RWPE2 (cell line): ENCODE results near the gene CDC42BPG.
A peak's percentile ranks its signal among the peaks of the same experiment; 100 is the strongest.

Experiments
- ATAC-seq: fragments of 200-7000 bp; cut with Tn5 transposase; 3 replicates; pipeline ENCODE4 v1.9.1; 2021; ENCODE audit warnings: low read depth
- DNase-seq: peaks from one replicate; pipeline ENCODE4 v3.0.0-alpha.2; 2020; ENCODE audit warnings: low spot score
- H3K27ac ChIP-seq: fragments of 450-650 bp; 2 replicates; pipeline ENCODE4 v1.5.1; 2017; ENCODE audit warnings: mild to moderate bottlenecking; ENCODE audit not compliant: poor library complexity, severe bottlenecking
- H3K27me3 ChIP-seq: fragments of 250-450 bp; sonication (Bioruptor Pico); 2 replicates; pipeline ENCODE4 v1.5.1; 2021; ENCODE audit warnings: mild to moderate bottlenecking, moderate library complexity; ENCODE audit not compliant: insufficient read depth, poor library complexity, severe bottlenecking
- H3K36me3 ChIP-seq: fragments of 250-450 bp; sonication (Bioruptor Pico); 2 replicates; pipeline ENCODE4 v1.5.1; 2020; ENCODE audit warnings: low read depth, mild to moderate bottlenecking, moderate library complexity
- H3K4me1 ChIP-seq: fragments of 250-450 bp; sonication (Bioruptor Pico); 2 replicates; pipeline ENCODE4 v1.5.1; 2021; ENCODE audit warnings: mild to moderate bottlenecking, moderate library complexity; ENCODE audit not compliant: insufficient read depth, poor library complexity, severe bottlenecking
- H3K4me3 ChIP-seq: fragments of 250-450 bp; sonication (Bioruptor Pico); 2 replicates; pipeline ENCODE4 v1.5.1; 2021; ENCODE audit warnings: mild to moderate bottlenecking, moderate library complexity; ENCODE audit not compliant: severe bottlenecking
- H3K9me3 ChIP-seq: fragments of 250-450 bp; sonication (Bioruptor Pico); 2 replicates; pipeline ENCODE4 v1.5.1; 2021; ENCODE audit warnings: mild to moderate bottlenecking, moderate library complexity; ENCODE audit not compliant: severe bottlenecking
- CTCF ChIP-seq: fragments of 450-650 bp; IDR thresholded peaks from one replicate; pipeline ENCODE4 v1.5.1; 2017; ENCODE audit warnings: mild to moderate bottlenecking, moderate library complexity; ENCODE audit not compliant: poor library complexity, severe bottlenecking

CDC42BPG gene

GRCh38 chr11:64784813-64785581, 59.5 kb downstream of the CDC42BPG start:
- TF ChIP-seq CTCF = no peak
- H3K9me3 ChIP-seq = no peaks in the 10 kb centered on the region
- ATAC-seq (no peak), DNase-seq (no peak)
- H3K27ac ChIP-seq = no peak overlapping the region
- no peaks in the 10 kb centered on the region for H3K36me3 ChIP-seq
- H3K4me1 ChIP-seq = no peaks in the 10 kb centered on the region
- no peaks in the 10 kb centered on the region for H3K27me3 ChIP-seq
- H3K4me3 ChIP-seq = no peak overlapping the region

DNA sequence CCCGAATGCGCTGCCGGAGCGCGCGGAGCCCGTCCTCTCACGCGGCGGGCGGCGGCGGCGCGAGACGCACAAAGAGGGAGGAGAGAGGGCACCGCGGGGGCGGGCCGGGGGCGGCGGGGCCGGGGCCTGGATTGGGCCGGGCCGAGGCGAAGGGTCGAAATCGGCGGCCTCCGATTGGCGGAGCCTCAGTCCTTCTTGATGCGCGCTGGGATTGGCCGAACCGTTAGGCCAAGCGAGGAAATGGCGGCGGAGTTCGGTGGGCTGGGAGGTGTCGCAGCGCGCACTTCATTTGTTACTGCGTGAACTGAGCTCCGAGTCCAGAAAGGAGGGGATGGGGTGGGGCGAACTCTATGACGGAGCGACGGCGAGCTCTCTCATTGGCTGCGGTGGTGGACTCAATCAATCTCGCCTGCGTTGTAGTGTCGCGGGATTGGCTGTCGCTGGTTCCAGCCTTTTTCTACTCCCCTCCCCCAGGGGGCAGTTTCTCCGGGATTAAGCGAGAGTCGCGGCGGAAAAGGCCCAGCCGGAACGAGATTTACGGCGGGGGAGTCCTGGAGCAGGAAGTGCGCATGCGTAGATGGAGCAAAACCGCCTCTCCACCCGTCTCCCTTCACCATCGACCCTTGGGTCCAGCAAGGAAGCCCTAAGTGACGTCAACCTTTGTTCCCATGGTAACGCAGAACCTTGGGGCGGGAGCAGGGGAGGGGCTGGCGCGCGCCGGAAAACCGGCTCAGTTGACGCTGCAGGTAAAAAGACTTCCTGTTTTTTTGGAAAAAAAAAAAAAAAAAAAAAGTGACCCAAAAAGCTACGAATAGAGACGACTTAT, 65.8 kb downstream of the CDC42BPG start, which contains the start of gene SF1:
Gene SF1, minus strand, starts transcription at position 70 of the 826 bp plus-strand sequence. CDS start 150 bp downstream, outside the sequence.
- peak; percentile 95 for ATAC-seq
- Histone ChIP-seq H3K4me1 (peaks cover 14% of the 10 kb centered on the region), H3K27me3 (no peaks in the 10 kb centered on the region), H3K4me3 (peak within 1 kb of the TSS; percentile 77), H3K27ac (peak within 1 kb of the TSS; percentile 97), H3K36me3 (peaks cover 39% of the 10 kb centered on the region), H3K9me3 (no peaks in the 10 kb centered on the region)
- DNase-seq = peak; percentile 99
- no peak for TF ChIP-seq CTCF

DNA sequence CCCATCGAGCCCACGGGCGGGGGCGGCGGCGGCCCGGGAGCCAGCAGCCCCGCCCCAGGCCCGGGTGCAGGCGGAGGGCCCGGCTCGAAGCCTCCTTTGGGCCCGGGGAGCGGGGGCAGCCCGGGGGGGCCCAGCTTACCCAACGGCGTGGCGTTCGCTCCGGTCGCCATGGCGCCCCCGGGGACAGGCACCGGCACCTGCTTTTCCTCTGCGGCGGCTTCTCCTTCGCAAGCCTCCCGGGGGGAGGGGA, 66.3 kb downstream of the CDC42BPG start:
- H3K36me3 ChIP-seq = peaks cover 44% of the 10 kb centered on the region
- H3K4me3 ChIP-seq = peak overlapping the region; percentile 77
- H3K4me1 ChIP-seq = peaks cover 14% of the 10 kb centered on the region
- no peak for ATAC-seq
- no peak for DNase-seq
- peak overlapping the region; percentile 97 for H3K27ac ChIP-seq
- H3K27me3 ChIP-seq = no peaks in the 10 kb centered on the region
- H3K9me3 ChIP-seq = no peaks in the 10 kb centered on the region
- TF ChIP-seq CTCF = no peak

DNA sequence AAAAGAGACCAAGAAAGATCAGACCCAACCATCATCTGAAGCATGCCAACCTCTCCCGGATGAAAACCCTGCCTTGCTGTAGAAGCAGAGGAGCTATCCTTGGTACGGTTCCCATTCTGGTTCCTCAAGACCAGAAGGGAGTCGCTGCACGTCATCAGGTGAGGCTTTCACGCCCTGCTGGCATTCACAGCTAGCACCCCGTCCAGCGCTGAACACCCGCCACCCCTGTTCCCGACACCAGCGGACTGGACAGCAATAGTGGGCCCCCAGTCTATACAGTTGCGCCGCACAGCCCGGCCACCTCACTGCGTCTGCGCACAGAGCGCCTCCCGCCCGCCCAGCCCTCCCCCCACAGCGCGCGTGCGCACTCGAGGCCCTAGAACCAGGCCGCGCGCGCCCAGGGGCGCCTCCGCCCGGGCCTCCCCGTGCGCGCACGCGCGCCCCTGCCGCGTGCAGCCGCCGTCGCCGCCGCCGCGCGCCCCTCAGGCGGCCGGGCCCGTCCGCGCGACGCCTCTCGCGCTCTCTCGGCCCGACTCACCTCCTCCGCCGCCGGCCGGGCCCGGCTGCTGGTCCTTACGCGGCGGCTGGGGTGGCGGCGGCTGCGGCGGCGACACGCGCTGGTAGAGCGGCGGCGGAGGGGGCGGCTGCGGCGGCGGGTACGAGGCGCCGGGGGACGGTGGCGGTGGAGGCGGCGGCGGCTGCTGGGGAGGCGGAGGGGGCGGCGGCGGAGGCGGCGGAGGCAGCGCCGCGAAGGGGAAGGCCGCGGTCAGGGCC, 66.8 kb downstream of the CDC42BPG start:
- H3K36me3 ChIP-seq = peaks cover 49% of the 10 kb centered on the region

More for the DNA sequence above, 66.8 kb downstream of the CDC42BPG start:
- 0 out of 3 replicates have a peak, but pooled peaks have one; percentile 0 for ATAC-seq
- peaks cover 14% of the 10 kb centered on the region for H3K4me1 ChIP-seq
- peak overlapping the region; percentile 97 for H3K27ac ChIP-seq
- DNase-seq = peak; percentile 73
- peak overlapping the region; percentile 77 for H3K4me3 ChIP-seq
- no peaks in the 10 kb centered on the region for H3K9me3 ChIP-seq
- TF ChIP-seq CTCF = no peak
- H3K27me3 ChIP-seq = no peaks in the 10 kb centered on the region
